Measurements from ENCODE around the gene NAALADL2.

DNA sequence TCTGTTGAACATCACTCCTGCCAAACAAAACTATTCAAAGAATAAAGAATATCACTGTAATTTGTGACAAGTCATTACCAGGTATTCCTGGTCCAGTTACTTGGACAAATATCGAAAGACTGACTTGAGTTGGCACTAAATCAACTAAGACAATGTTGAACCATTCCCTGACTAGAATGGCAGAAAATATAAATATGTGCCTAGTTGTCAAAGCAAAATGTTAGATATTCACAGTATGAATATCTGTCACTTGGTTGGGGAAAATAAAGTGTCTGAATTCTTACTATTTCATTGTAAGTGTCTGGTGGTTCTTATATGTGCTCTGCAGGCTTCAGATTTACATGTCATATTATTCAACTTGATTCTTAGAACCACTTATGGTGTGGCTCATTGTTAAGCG, 470.2 kb downstream of the NAALADL2 start:
- TF ChIP-seq, protein P1, sequence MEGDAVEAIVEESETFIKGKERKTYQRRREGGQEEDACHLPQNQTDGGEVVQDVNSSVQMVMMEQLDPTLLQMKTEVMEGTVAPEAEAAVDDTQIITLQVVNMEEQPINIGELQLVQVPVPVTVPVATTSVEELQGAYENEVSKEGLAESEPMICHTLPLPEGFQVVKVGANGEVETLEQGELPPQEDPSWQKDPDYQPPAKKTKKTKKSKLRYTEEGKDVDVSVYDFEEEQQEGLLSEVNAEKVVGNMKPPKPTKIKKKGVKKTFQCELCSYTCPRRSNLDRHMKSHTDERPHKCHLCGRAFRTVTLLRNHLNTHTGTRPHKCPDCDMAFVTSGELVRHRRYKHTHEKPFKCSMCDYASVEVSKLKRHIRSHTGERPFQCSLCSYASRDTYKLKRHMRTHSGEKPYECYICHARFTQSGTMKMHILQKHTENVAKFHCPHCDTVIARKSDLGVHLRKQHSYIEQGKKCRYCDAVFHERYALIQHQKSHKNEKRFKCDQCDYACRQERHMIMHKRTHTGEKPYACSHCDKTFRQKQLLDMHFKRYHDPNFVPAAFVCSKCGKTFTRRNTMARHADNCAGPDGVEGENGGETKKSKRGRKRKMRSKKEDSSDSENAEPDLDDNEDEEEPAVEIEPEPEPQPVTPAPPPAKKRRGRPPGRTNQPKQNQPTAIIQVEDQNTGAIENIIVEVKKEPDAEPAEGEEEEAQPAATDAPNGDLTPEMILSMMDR (IDR thresholded peaks at IDR 0.05; ENCODE audit: poor library complexity): no peak
- no peak for TF ChIP-seq EZH2 (IDR thresholded peaks at IDR 0.05; ENCODE audit: borderline replicate concordance)

Measured in hepatocyte (in vitro differentiated cells).